ENCODE results near the gene SLC4A1AP. TPM values are rescaled to one million over a fixed set of nuclear protein-coding genes. Genes with fewer than 3 reads are reported as not detected.

SLC4A1AP gene
- total and polyA plus RNA-seq, 9 of the 15 experiments (the other 6 are each of a cell fraction or from before 2014, with no cell fraction given), result 8.1 to 40.5 (median 35.3) TPM

DNA sequence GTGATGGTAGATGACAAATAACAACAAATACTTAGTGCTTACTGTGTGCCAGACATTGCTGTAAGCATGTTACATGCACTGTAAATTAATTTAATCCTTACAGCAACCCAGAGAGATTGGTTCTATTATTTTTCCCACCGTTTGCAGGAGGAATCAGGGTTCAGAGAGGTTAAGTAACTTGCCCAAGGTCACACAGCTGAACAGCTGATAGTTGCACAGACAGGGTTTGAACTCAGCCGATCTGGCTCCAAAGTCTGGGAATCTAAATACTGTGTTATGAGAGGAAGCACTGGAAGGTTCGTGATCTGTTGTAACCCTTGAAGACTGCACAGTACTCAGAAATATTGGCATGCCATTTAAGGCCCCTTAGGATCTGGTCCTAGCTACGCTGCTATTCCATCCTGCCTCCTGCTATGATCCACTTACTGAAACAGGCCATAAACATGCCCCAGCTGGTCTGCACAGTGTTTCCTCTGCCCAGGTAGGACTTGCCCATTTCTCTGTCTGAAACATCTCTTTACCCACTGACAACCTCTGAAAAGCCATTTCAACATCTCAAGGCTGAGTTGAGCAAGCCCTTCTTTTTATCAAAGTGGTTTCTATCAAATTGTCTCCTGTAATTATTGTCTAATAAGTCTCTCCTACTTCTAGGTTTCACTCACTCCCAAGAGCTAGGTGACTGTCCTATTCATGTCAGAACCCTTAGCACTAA is 67.4 kb downstream of the SLC4A1AP start:
- intact Hi-C loops (cut with micrococcal nuclease) (no loop called here), in situ Hi-C loops (cut with MboI) (no loop called here)
- no peak for FAIRE-seq
- POLR2A ChIA-PET, result interaction anchor here (1.1 kb wide), 1 partner anchor 13 kb away, joined by 3 read pairs; no protein-coding TSS in a partner anchor
- Histone ChIP-seq H3K27ac (ENCODE audit: extremely low read depth, low read depth, low read length) (no peak overlapping the region), H2AFZ (ENCODE audit: low read depth, low read length) (no peak overlapping the region), H3K9ac (ENCODE audit: insufficient read depth in 1 of 2, low read depth in 2 of 2, low read length in 2 of 2) (no peak overlapping the region), H3K4me2 (ENCODE audit: insufficient read depth, low read length) (no peak overlapping the region), H3K27me3 (ENCODE audit: control insufficient read depth in 2 of 2, insufficient read depth in 2 of 2, low read length in 2 of 2) (peaks cover 0 to 6% of the 10 kb centered on the region in 2 experiments; a peak in 2 of 5 replicates), H3K9me3 (replicated peaks; ENCODE audit: control insufficient read depth, insufficient read depth, low read depth, low read length) (no peaks in the 10 kb centered on the region), H4K20me1 (replicated peaks; ENCODE audit: control insufficient read depth, insufficient read depth, low read length) (no peaks in the 10 kb centered on the region), H3K36me3 (ENCODE audit: control insufficient read depth, insufficient read depth, low read length) (no peaks in the 10 kb centered on the region), H3K4me3 (no peak overlapping the region), H3K4me1 (replicated peaks in 1 of 2; ENCODE audit: control insufficient read depth in 2 of 2, insufficient read depth in 2 of 2, low read length in 2 of 2) (peaks cover 6 to 18% of the 10 kb centered on the region in 2 experiments; a peak in 3 of 5 replicates), H3K79me2 (ENCODE audit: control insufficient read depth, insufficient read depth, low read length) (no peaks in the 10 kb centered on the region), H3K9me1 (ENCODE audit: control insufficient read depth, insufficient read depth, low read length) (no peaks in the 10 kb centered on the region)
- TF ChIP-seq, protein P1, sequence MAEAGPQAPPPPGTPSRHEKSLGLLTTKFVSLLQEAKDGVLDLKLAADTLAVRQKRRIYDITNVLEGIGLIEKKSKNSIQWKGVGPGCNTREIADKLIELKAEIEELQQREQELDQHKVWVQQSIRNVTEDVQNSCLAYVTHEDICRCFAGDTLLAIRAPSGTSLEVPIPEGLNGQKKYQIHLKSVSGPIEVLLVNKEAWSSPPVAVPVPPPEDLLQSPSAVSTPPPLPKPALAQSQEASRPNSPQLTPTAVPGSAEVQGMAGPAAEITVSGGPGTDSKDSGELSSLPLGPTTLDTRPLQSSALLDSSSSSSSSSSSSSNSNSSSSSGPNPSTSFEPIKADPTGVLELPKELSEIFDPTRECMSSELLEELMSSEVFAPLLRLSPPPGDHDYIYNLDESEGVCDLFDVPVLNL (CRISPR knock-in tag; IDR thresholded peaks at IDR 0.05; ENCODE audit: low read depth), result no peak
- TF ChIP-seq BCOR (IDR thresholded peaks at IDR 0.05) (peak; percentile 94), CHD4 (IDR thresholded peaks at IDR 0.05; ENCODE audit: insufficient read depth, insufficient replicate concordance, low read depth, low read length, poor library complexity, severe bottlenecking) (peak; percentile 76), DACH1 (IDR thresholded peaks at IDR 0.05; ENCODE audit: partially characterized antibody) (peak; percentile 65), RCOR1 (IDR thresholded peaks at IDR 0.05; ENCODE audit: borderline replicate concordance in 1 of 2, low read depth in 2 of 2, low read length in 2 of 2) (peak in 1 of 2 experiments; percentile 59; a peak in 2 of 4 replicates), ADNP (tag; IDR thresholded peaks at IDR 0.05) (peak; percentile 77; the same call in 1 of the 2 replicates), SMARCA5 (IDR thresholded peaks at IDR 0.05) (peak; percentile 85; the same call in 1 of the 2 replicates), ERF (CRISPR knock-in tag; IDR thresholded peaks at IDR 0.05) (no peak), HDAC2 (IDR thresholded peaks at IDR 0.05) (0 out of 2 replicates have a peak, but pooled peaks have one; percentile 49), RBM25 (IDR thresholded peaks at IDR 0.05; ENCODE audit: low read depth, low read length, severe bottlenecking) (peak; percentile 97), BRD9 (IDR thresholded peaks at IDR 0.05; ENCODE audit: low read depth, partially characterized antibody) (peak; percentile 54), PTBP1 (IDR thresholded peaks at IDR 0.05; ENCODE audit: low read depth, low read length) (peak; percentile 73; the same call in 1 of the 2 replicates), KDM1A (IDR thresholded peaks at IDR 0.05) (peak; percentile 47 to 72; a peak in 3 of 4 replicates), ZSCAN29 (IDR thresholded peaks at IDR 0.05) (no peak), ZFP36 (IDR thresholded peaks at IDR 0.05; ENCODE audit: low read depth, low read length, partially characterized antibody) (peak; percentile 92)
- TF ChIP-seq, protein P2, sequence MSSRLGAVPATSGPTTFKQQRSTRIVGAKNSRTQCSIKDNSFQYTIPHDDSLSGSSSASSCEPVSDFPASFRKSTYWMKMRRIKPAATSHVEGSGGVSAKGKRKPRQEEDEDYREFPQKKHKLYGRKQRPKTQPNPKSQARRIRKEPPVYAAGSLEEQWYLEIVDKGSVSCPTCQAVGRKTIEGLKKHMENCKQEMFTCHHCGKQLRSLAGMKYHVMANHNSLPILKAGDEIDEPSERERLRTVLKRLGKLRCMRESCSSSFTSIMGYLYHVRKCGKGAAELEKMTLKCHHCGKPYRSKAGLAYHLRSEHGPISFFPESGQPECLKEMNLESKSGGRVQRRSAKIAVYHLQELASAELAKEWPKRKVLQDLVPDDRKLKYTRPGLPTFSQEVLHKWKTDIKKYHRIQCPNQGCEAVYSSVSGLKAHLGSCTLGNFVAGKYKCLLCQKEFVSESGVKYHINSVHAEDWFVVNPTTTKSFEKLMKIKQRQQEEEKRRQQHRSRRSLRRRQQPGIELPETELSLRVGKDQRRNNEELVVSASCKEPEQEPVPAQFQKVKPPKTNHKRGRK (tag; IDR thresholded peaks at IDR 0.05), result no peak
- TF ChIP-seq, protein P3, sequence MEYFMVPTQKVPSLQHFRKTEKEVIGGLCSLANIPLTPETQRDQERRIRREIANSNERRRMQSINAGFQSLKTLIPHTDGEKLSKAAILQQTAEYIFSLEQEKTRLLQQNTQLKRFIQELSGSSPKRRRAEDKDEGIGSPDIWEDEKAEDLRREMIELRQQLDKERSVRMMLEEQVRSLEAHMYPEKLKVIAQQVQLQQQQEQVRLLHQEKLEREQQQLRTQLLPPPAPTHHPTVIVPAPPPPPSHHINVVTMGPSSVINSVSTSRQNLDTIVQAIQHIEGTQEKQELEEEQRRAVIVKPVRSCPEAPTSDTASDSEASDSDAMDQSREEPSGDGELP (CRISPR knock-in tag; IDR thresholded peaks at IDR 0.05; ENCODE audit: borderline replicate concordance), result peak; percentile 51
- WGBS (ENCODE audit: insufficient coverage, low coverage, missing lambda C conversion rate), result 20% methylated on average over 4 of the region's 4 CpGs
- CTCF ChIA-PET (ENCODE audit: low intra/inter-chr PET ratio), result no interaction called here
- no peak for ATAC-seq
- no TSS peak for BruUV-seq (replicated peaks)
- no peak for DNase-seq (ENCODE audit: extremely low read depth in 1 of 4, low spot score in 3 of 4)
